Measurements from ENCODE around the gene ATP8B4. TPM values are rescaled to one million over a fixed set of nuclear protein-coding genes. Genes with fewer than 3 reads are reported as not detected.
"Not testable (repeated sequence)": the region's sequence is repeated elsewhere in the genome, so short reads cannot be mapped to it uniquely, and the experiment has no call there.

ATP8B4 gene
- total RNA-seq, 1 experiment from 2014 or later = not detected

- intact Hi-C loops (cut with micrococcal nuclease; ENCODE audit: unreplicated experiment); H3K36me3 ChIP-seq (ENCODE audit: control insufficient read depth, insufficient read depth, low read length); BruUV-seq (replicated peaks); H3K4me1 ChIP-seq (ENCODE audit: control insufficient read depth, insufficient read depth, low read length); H3K4me3 ChIP-seq (ENCODE audit: low read depth in 2 of 2, low read length in 2 of 2); in situ Hi-C loops (cut with HindIII; ENCODE audit: low pct_unique_long_range_greater_than_20kb, low sequenced_read_pairs); DNase-seq (ENCODE audit: low read depth, low spot score); H3K27me3 ChIP-seq (ENCODE audit: control insufficient read depth, insufficient read depth, low read length); POLR2A ChIA-PET; H3K9me3 ChIP-seq (ENCODE audit: control insufficient read depth, insufficient read depth, low read depth, low read length); H3K27ac ChIP-seq (ENCODE audit: low read length); CTCF ChIA-PET; ATAC-seq: not testable (repeated sequence)
These were observed 155.8 kb downstream of the ATP8B4 start for GRCh38 chr15:49963033-49963772.

DNA sequence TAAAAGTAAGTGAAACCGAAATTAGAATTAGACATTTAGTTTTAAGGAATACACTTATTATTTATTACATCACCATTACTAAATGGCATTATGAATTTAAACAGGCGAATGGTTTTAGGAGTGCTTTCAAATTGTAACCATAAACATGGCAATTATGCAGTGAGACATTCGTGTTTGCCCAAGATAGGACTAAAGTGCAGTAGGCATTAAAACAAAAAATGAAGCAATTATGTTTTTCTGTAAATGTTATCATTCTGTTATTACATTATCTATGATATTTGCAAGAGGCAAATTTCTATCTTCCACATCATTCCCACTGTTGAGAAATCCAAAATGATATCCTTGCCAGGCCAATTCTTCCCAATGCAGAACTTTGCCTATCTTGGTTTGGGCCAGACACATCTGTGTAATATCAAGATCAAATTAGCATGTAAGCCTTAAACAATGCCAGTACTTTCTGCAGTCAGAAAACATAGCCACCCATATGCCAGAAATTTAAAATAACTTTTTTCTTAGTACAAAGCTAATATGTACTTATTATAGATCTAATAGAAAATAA is 156.9 kb downstream of the ATP8B4 start:
- peaks cover 4% of the 10 kb centered on the region; the same call in 1 of the 2 replicates for H3K9me3 ChIP-seq (ENCODE audit: control insufficient read depth, insufficient read depth, low read depth, low read length)
- no peaks in the 10 kb centered on the region for H3K4me1 ChIP-seq (ENCODE audit: control insufficient read depth, insufficient read depth, low read length)
- ChIA-PET CTCF (no interaction called here), POLR2A (no interaction called here)
- H3K27me3 ChIP-seq (ENCODE audit: control insufficient read depth, insufficient read depth, low read length) = no peaks in the 10 kb centered on the region
- in situ Hi-C loops (cut with HindIII; ENCODE audit: low pct_unique_long_range_greater_than_20kb, low sequenced_read_pairs) (no loop called here), intact Hi-C loops (cut with micrococcal nuclease; ENCODE audit: unreplicated experiment) (no loop called here)
- no peak for ATAC-seq
- H3K4me3 ChIP-seq (ENCODE audit: low read depth in 2 of 2, low read length in 2 of 2) = no peak overlapping the region
- no TSS peak for BruUV-seq (replicated peaks)
- H3K27ac ChIP-seq (ENCODE audit: low read length) = no peak overlapping the region
- H3K36me3 ChIP-seq (ENCODE audit: control insufficient read depth, insufficient read depth, low read length) = no peaks in the 10 kb centered on the region
- DNase-seq (ENCODE audit: low read depth, low spot score) = no peak
- TF ChIP-seq, protein P1, sequence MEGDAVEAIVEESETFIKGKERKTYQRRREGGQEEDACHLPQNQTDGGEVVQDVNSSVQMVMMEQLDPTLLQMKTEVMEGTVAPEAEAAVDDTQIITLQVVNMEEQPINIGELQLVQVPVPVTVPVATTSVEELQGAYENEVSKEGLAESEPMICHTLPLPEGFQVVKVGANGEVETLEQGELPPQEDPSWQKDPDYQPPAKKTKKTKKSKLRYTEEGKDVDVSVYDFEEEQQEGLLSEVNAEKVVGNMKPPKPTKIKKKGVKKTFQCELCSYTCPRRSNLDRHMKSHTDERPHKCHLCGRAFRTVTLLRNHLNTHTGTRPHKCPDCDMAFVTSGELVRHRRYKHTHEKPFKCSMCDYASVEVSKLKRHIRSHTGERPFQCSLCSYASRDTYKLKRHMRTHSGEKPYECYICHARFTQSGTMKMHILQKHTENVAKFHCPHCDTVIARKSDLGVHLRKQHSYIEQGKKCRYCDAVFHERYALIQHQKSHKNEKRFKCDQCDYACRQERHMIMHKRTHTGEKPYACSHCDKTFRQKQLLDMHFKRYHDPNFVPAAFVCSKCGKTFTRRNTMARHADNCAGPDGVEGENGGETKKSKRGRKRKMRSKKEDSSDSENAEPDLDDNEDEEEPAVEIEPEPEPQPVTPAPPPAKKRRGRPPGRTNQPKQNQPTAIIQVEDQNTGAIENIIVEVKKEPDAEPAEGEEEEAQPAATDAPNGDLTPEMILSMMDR (IDR thresholded peaks at IDR 0.05) = no peak
- no peak for TF ChIP-seq POLR2AphosphoS5 (IDR thresholded peaks at IDR 0.05; ENCODE audit: low read depth, low read length)
- TF ChIP-seq TCF7L2 (IDR thresholded peaks at IDR 0.05; ENCODE audit: low read depth, low read length) = no peak
- no peak for TF ChIP-seq REST (IDR thresholded peaks at IDR 0.05; ENCODE audit: insufficient read depth in 1 of 2, low read depth in 2 of 2, low read length in 1 of 2)
- TF ChIP-seq SIN3A (IDR thresholded peaks at IDR 0.05; ENCODE audit: borderline replicate concordance, insufficient read depth, low read depth, low read length) = no peak

DNA sequence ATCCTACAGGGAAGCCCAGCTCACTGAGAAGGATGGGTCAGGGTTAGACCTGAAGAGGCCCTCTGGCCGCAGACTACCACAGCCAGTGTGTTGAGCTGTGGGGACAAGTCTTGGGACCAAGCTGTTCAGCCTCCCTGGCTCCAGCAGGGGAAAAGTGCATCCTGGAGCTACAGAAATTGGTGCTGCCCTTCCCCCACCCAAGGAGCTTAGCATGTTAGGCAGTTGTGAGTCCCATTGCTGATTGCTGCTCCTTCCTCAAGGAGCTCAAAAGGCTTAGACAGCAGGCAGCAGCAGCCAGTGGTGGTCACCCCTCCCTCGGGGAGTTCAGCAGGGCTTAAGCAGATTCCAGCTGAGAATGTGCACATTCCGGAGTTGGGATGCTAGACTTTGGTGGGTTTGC is 165.6 kb downstream of the ATP8B4 start:
- TF ChIP-seq REST (IDR thresholded peaks at IDR 0.05; ENCODE audit: insufficient read depth in 1 of 2, low read depth in 2 of 2, low read length in 1 of 2) (no peak), POLR2AphosphoS5 (IDR thresholded peaks at IDR 0.05; ENCODE audit: low read depth, low read length) (no peak), SIN3A (IDR thresholded peaks at IDR 0.05; ENCODE audit: borderline replicate concordance, insufficient read depth, low read depth, low read length) (no peak), TCF7L2 (IDR thresholded peaks at IDR 0.05; ENCODE audit: low read depth, low read length) (no peak)
- TF ChIP-seq, protein P1 (IDR thresholded peaks at IDR 0.05) = no peak
- CTCF ChIA-PET = no interaction called here
- no TSS peak for BruUV-seq (replicated peaks)
- Histone ChIP-seq H3K9me3 (ENCODE audit: control insufficient read depth, insufficient read depth, low read depth, low read length) (no peaks in the 10 kb centered on the region), H3K4me1 (ENCODE audit: control insufficient read depth, insufficient read depth, low read length) (no peaks in the 10 kb centered on the region), H3K27ac (ENCODE audit: low read length) (no peak overlapping the region), H3K36me3 (ENCODE audit: control insufficient read depth, insufficient read depth, low read length) (no peaks in the 10 kb centered on the region), H3K27me3 (ENCODE audit: control insufficient read depth, insufficient read depth, low read length) (no peaks in the 10 kb centered on the region), H3K4me3 (ENCODE audit: low read depth in 2 of 2, low read length in 2 of 2) (no peak overlapping the region)
- in situ Hi-C loops (cut with HindIII; ENCODE audit: low pct_unique_long_range_greater_than_20kb, low sequenced_read_pairs) = no loop called here
- DNase-seq (ENCODE audit: low read depth, low spot score) = no peak
- POLR2A ChIA-PET = no interaction called here
- intact Hi-C loops (cut with micrococcal nuclease; ENCODE audit: unreplicated experiment) = no loop called here
- ATAC-seq = no peak

Data from Panc1 (cell line).